Right renal cortex interstitium (tissue), 3 donors: ENCODE measurements around the gene ITIH6. TPM values are rescaled to one million over a fixed set of nuclear protein-coding genes. Genes with fewer than 3 reads are reported as not detected.
"Not testable (repeated sequence)": the region's sequence is repeated elsewhere in the genome, so short reads cannot be mapped to it uniquely, and the experiment has no call there.

Source experiments
- DNase-seq, 3 donors: peaks; one replicate each; pipeline ENCODE4 v3.0.0-alpha.2; 2013; ENCODE audit warnings: low read depth in 3 of 3, low spot score in 2 of 3
- polyA plus RNA-seq, 3 donors: library from polyadenylated mRNA; unstranded; fragments of 120-200 nt; gene quantifications; one replicate each; pipeline ENCODE4 v1.2.1, GENCODE V29; 2013; ENCODE audit not compliant: insufficient read length in 3 of 3

The ITIH6 gene
- polyA plus RNA-seq, 3 donors: 0.03 to 0.18 (median 0.03) TPM

DNA sequence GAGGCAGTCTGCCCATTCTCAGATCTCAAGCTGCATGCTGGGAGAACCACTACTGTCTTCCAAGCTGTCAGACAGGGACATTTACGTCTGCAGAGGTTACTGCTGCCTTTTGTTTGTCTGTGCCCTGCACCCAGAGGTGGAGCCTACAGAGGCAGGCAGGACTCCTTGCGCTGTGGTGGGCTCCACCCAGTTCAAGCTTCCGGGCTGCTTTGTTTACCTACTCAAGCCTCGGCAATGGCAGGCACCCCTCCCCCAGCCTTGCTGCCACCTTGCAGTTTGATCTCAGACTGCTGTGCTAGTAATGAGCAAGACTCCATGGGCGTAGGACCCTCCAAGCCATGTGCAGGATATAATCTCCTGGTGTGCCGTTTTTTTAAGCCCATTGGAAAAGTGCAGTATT is 59.5 kb downstream of the ITIH6 start:
- not testable (repeated sequence) for DNase-seq

DNA sequence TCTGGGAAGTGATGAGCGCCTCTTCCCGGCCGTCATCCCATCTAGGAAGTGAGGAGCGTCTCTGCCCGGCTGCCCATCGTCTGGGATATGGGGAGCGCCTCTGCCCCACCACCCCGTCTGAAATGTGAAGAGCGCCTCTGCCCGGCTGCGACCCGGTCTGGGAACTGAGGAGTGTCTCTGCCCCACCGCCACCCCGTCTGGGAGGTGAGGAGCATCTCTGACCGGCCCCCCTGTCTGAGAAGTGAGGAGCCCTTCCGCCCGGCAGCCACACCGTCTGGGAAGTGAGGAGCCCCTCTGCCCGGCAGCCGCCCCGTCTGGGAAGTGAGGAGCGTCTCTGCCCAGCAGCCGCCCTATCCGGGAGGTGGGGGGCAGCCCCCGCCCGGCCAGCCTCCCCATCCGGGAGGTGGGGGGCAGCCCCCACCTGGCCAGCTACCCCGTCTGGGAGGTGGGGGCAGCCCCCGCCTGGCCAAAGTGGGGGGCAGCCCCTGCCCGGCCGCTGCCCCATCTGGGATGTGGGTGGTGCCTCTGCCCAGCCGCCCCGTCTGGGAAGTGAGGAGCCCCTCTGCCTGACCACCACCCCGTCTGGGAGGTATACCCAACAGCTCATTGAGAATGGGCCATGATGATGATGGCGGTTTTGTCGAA is 61.6 kb downstream of the ITIH6 start:
- DNase-seq: not testable (repeated sequence)

DNA sequence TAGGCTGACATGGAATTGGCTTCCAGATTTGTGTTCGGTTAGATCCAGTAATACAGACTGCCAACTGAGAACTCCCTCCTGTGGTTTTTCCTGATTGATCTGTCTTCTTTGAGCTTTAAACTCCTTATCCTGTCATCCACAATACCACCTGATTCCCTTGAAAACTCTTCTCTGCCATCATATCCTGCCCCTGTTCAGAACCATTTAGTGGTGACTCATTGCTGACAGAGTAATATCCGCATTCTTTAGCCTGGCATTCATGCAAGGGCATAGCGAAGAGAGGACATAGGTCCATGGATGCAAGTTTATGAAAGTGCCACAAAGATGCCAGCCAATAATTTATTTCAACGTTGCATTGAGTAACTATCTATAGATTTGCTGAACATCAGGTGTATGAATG is 76.6 kb downstream of the ITIH6 start:
- no peak for DNase-seq

DNA sequence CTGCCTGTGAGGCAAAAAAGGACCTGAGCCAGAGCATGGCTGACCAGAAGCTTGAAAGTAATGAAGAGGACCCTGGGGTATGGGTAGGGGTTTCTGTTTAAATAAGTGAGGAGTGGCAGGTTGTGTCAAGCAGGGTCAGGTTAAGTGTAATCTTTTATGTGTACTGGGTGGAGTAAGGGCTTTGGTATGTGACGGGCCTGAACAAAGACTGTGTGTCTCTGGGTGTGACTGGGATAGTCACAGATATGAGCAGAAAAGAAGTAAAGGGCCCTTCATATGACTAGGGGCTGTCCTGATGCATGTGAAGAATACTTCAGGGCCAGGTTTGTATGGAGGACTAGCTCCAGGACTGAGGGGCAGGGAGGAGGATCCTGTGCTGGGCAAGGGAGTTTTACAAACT is 82.4 kb downstream of the ITIH6 start:
- no peak for DNase-seq

DNA sequence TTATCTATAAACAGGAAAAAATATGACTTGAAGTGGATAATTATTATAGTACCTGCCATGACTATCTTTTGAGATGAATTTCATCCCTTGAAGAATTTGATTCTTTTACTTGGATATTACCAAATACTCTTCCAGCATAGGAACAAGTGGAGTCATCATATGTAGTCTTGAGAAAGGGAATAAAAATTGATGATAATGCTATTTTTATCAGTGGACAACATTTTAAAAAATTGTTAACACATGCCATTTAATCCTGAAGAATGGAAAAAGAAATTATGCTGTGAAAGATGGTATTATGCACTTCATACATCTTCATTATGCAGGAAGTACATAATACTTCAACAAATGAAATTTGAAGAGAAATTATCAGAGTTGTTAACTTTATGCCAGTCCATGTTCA is 83.6 kb downstream of the ITIH6 start:
- no peak for DNase-seq

DNA sequence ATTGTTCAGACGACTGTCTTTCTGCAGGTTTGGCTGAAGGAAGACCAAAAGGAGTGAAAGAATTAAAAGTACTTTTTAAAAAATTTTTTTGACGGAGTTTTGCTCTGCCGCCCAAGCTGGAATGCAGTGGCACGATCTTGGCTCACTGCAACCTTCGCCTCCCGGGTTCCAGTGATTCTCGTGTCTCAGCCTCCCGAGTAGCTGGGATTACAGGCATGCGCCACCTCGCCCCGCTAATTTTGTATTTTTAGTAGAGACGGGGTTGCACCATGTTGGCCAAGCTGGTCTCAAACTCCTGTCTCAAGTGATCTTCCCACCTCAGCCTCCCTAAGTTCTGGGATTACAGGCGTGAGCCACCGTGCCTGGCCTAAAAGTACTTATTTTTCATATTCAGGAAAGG is 86.3 kb downstream of the ITIH6 start:
- no peak for DNase-seq

DNA sequence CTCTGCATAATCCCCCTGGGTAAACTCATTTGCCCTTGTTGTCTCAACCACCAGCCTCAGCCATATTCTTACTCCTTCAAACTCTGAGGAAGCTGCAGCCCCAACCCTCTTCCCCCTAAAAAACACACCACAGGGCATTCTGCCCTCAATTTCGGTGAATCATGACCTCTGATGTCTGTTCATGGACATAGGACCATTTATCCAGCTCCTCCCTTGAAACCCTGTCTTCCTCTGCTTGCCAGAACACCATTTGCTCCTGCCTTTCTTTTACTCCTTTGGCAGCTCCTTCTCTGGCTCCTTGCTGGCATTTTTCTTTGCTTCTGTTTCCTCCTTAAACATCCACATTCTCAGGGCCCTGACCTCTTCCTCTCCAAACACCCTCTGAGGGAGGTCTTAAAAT is 87.1 kb downstream of the ITIH6 start:
- DNase-seq: no peak

DNA sequence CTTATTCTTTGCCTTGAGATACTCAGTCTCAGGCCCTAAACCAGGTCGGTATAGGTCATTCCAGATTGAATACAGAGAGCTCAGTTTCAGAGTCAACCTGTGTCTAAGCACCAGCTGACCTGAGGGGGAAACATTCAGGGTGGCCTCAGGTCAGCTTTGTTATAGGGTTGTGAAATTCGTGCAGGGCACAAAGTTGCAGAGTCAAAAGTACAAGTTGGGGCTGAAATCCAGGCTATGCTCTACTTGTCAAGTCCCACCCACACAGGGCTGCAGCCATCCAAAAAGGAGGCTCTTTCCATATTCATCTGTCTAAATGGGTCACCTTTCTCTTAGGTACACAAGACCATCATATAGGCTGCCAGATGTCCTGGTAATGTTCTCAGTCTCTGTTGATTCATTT is 89.7 kb downstream of the ITIH6 start:
- no peak for DNase-seq

Other genes starting within 250 kb of the ITIH6 start
- gene MAGED2, start 9.5 kb upstream of the ITIH6 start, polyA plus RNA-seq: 100 to 1,000 TPM; 664 to 804 (median 735) TPM
- 100 to 1,000 TPM in 2 of 3 donors, 10 to 100 TPM in 1; 87.2 to 116 (median 103) TPM for gene TRO, start 122.6 kb upstream of the ITIH6 start, polyA plus RNA-seq
- gene PFKFB1, start 195.9 kb upstream of the ITIH6 start, polyA plus RNA-seq: under 1 TPM; 0.38 to 0.54 (median 0.43) TPM
- 10 to 100 TPM; 14.7 to 15.1 (median 15.0) TPM for gene APEX2, start 202.1 kb upstream of the ITIH6 start, polyA plus RNA-seq
- 10 to 100 TPM; 13.6 to 23.3 (median 17.4) TPM for gene ALAS2, start 232.7 kb upstream of the ITIH6 start, polyA plus RNA-seq